AG09309 (cell line): ENCODE results near the gene CWC27.

Experiments
- DNase-seq: peaks from one replicate; pipeline ENCODE4 v3.0.0-alpha.2; 2010; ENCODE audit warnings: low read depth
- H3K4me3 ChIP-seq: 2 replicates; pipeline ENCODE4 v1.5.1; 2011; ENCODE audit warnings: mild to moderate bottlenecking, low read depth, low read length, moderate library complexity; ENCODE audit not compliant: control insufficient read depth
- TF ChIP-seq, protein P1 (sequence below): IDR thresholded peaks from 2 replicates; pipeline ENCODE4 v1.5.1; 2011; ENCODE audit warnings: mild to moderate bottlenecking, low read depth, low read length, inconsistent platforms; ENCODE audit not compliant: insufficient read depth, control insufficient read depth; ENCODE audit errors: missing control alignments

Gene CWC27

DNA sequence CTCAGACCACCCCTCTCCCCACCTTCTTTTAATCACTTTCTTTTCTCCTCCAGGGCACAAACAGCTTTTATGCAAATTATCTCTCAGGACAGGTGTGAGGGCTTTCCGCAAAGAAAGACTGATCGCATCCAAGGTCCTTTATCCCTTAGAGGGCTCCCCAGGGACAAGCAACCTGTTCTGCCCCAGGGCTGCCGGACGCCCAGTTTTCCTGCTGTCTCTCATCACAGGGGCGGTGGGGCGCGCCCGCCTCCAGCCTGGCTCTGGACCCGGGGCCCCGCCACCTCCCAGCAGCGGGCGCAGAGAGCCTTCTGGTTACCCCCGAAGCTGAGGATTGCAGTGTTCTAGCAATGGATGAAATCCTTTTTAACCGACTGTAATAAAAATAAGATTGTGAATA is 266.1 kb downstream of the CWC27 start:
- TF ChIP-seq, protein P1, sequence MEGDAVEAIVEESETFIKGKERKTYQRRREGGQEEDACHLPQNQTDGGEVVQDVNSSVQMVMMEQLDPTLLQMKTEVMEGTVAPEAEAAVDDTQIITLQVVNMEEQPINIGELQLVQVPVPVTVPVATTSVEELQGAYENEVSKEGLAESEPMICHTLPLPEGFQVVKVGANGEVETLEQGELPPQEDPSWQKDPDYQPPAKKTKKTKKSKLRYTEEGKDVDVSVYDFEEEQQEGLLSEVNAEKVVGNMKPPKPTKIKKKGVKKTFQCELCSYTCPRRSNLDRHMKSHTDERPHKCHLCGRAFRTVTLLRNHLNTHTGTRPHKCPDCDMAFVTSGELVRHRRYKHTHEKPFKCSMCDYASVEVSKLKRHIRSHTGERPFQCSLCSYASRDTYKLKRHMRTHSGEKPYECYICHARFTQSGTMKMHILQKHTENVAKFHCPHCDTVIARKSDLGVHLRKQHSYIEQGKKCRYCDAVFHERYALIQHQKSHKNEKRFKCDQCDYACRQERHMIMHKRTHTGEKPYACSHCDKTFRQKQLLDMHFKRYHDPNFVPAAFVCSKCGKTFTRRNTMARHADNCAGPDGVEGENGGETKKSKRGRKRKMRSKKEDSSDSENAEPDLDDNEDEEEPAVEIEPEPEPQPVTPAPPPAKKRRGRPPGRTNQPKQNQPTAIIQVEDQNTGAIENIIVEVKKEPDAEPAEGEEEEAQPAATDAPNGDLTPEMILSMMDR, result no peak
- no peak for DNase-seq
- H3K4me3 ChIP-seq, result peak overlapping the region; percentile 38; the same call in 1 of the 2 replicates

DNA sequence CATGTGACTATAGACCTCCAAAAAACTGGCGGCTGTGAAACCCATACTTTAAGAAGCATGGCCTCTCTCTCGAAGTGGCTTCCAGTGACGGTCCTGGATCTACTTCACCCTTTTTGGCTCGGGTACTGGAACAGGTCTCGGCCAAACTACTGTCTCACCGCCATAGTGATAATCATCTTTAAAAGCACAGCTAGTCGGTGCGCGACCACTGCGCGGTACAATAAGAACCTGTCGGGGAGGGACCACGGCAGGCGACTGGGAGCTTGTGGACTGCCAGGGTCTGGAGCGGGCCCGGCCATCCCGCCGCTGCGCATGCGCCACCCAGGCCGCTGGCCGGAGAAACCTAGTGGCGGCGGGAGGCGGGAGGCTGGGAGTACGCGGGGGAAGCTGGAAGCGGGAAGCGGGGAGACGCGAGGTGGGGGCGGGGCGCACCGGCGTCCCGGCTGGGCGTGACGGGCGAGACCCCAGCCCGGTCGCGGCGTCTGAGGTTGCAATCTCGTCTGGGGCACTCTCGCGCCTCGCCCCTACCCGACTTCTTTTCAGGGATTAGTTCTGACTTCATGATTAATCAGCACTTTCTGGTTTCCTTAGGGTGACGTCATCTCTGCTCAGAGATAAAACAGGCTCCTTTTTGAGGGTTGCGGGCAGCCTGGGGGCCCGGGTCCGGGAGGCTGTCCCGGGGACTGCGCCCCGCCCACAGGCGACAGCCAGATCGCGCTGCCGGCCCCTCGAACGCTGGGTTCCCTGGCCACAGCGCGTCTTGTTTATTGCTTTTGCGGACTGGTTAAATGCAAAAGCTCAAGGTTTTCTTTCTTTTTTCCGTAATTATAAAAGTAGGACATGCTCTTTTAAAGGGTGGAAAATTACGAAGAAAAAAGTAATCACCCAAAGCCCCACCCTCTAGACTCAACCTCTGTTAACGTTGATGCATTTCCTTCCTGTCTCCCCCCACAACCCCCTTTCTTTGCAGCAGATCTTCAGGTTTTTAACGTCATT is 266.8 kb downstream of the CWC27 start:
- TF ChIP-seq, protein P1, result no peak
- DNase-seq, result peak; percentile 74
- H3K4me3 ChIP-seq, result peak overlapping the region; percentile 38

DNA sequence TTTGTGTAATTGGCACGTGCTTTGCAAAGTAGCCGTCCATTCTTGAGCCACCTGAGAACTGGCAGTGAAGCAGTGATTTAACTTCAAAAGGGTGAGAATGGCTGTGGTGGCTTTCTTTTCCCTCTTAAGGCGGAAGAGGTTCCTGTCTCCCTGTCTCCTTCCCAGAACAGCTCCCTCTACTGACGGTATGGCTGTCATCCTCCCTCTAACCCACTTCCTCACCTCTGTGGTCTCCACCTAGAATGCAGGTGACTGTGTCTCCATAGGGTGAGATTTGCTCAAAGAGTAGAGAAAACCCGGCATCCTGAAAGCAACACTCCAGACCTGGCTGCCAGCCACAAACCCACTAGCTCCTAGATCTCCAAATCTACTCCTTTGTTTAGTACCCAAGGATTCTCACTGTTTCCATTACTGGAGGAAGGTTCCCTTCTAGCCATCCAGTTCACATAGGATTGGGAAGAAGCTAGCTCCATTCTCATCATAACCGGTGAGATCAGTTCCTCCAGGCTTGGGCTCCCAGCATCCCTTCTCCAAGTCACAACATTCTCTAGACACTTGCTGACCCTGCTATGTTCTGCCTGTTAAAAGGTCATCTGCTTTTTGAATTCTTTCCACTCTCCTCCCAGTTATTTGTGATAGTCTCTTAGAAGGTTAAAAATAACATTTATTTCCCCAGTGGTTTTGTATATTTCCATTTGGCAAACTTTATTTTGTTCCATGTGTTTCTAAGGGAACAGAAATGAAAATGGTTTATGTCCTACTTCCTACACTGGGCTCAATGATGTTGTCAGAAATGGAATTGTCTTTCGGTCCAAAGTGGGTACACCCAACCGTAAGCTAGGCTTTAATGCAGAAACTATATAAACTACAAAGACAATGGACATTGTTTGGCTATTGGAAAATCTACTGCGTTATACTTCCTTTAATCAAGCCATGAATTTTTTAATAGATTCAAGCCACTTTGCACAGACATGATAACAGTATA is 269.4 kb downstream of the CWC27 start:
- no peak for DNase-seq
- TF ChIP-seq, protein P1, result peak; percentile 24
- no peak overlapping the region for H3K4me3 ChIP-seq

DNA sequence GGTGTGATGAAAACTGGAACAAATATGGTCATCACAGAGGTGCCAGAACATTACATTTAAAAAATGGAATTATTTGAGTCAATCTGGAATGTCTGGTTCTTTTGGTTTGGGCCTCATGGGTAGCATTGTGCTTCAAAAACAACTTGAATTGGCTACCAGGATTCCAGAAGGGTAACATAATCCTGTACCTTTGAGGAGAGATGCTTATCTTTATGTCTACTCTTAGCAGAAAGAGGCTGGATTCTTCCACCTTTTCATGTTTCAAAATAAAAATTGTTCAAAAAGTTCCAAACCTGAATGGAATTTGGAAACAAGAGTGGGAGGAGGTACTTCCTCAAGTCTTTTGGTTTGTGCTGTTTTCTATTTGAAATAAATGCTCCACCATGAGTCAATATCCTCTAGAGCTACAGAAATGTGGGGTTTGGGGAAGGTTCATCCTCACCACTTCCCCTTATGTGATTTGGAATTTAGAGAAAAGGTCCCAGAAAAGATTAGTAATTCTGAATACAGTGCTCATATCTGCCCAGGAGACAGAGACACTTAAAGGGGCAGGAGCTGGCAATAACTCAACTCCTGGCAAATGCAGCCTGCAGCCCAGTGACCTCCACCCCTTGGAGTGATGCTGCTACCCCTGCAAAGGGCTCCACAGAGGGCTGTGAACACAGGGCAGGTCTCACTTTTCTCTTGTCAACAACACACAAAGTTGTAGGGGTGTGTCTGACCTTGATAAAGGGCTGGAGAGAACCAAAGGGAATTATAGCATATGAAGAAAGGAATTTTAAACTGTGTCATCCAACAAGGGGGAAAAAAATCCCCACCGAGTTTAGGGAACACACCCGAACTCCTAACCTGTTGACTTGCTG is 272.8 kb downstream of the CWC27 start:
- DNase-seq, result no peak
- no peak overlapping the region for H3K4me3 ChIP-seq
- TF ChIP-seq, protein P1, result no peak

DNA sequence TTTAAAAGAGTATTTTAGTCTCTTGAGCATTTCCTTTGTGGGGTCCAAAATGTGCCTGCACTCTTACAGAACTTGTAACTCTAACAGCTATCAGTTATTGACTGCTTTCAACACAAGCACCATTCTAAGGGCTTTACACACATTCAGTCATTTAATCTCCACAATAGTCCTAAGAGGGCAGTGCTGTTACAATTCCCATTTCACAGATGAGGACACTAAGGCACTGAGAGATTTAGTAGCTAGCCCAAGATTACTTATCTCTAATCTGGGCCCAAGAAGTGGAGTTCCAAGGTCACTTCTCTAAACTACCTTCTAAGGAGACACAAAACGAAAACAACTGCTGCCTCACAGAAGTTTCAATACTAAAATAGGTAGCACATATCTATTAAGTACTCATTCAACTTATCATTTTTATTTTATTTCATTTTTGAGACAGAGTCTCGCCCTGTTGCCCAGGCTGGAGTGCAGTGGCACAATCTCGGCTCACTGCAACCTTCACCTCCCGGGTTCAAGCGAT is 275.2 kb downstream of the CWC27 start:
- TF ChIP-seq, protein P1, result no peak
- H3K4me3 ChIP-seq, result no peak overlapping the region
- DNase-seq, result no peak

DNA sequence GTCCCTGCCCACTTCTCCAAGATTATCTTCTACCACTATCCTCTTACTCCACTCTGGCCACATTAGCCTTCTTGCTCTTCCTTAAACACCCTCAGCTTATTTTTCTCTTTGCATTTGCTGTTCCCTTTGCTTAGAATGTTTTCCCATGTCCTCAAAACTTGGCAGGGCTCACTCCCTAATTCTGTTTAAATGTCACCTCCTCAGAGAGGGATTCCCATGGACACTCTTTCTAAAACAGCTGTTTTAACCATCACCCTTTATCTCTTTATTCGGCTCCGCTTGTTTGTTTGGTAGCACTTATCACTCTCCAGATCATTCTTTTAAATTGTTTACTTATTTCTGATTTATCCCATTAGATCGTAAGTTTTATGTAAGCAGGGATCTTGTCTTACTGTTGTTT is 278.5 kb downstream of the CWC27 start:
- DNase-seq, result no peak
- H3K4me3 ChIP-seq, result no peak overlapping the region
- TF ChIP-seq, protein P1, result no peak
